B cell (primary cell): ENCODE data around the gene PSMD8. TPM values are rescaled to one million over a fixed set of nuclear protein-coding genes. Genes with fewer than 3 reads are reported as not detected.

ENCODE experiments used
- ATAC-seq: fragments of 200-7000 bp; cut with Tn5 transposase; one replicate; pipeline ENCODE4 v1.10.0; 2021; ENCODE audit warnings: low read depth, mild to moderate bottlenecking, moderate number of reproducible peaks, moderate library complexity
- CTCF ChIA-PET: fragments of 350-600 bp; sonication (Branson Sonifier 250); formaldehyde crosslinking; loops from one replicate; lab custom pipeline; 2021; ENCODE audit warnings: antibody characterized with exemption, inconsistent platforms; lab: Charles Lee
- POLR2A ChIA-PET: fragments of 350-600 bp; sonication (Branson Sonifier 250); formaldehyde crosslinking; loops from one replicate; lab custom pipeline; 2021; ENCODE audit warnings: antibody characterized with exemption; lab: Charles Lee
- DNase-seq: peaks from one replicate; pipeline ENCODE4 v3.0.0; 2013
- H2AFZ ChIP-seq: 2 replicates; pipeline ENCODE4 v1.6.1; 2012; ENCODE audit warnings: mild to moderate bottlenecking, low read depth, low read length; ENCODE audit not compliant: insufficient read depth, poor library complexity, severe bottlenecking
- H3K27ac ChIP-seq, 2 donors: 1 replicate in 1 of 2; 2 replicates in 1 of 2; pipeline ENCODE4 v1.5.1; 2012 to 2013; ENCODE audit warnings: low read length in 2 of 2, mild to moderate bottlenecking in 2 of 2, moderate library complexity in 1 of 2
- H3K27me3 ChIP-seq, 4 experiments: fragments of 200-600 bp in 1 of 4; sonication (generic) in 1 of 4; replicated peaks in 1 of 4; 1 replicate in 2 of 4; 2 replicates in 2 of 4; pipeline versions ENCODE4 v1.6.1 to v1.7.0; 2013 to 2016; ENCODE audit warnings: low read length in 3 of 4, mild to moderate bottlenecking in 2 of 4, mixed read lengths in 1 of 4, moderate library complexity in 1 of 4; ENCODE audit not compliant: insufficient read depth in 4 of 4, control insufficient read depth in 3 of 4; ENCODE audit errors: control extremely low read depth in 1 of 4
- H3K36me3 ChIP-seq, 2 experiments: replicated peaks in 1 of 2; 1 replicate in 1 of 2; 2 replicates in 1 of 2; pipeline versions ENCODE4 v1.6.1 to v1.7.1; 2013; ENCODE audit warnings: low read length in 1 of 2; ENCODE audit not compliant: insufficient read depth in 2 of 2, control insufficient read depth in 1 of 2; ENCODE audit errors: control extremely low read depth in 1 of 2, extremely low read depth in 1 of 2
- H3K4me1 ChIP-seq, 2 donors: fragments of 200-600 bp in 1 of 2; sonication (generic) in 1 of 2; 1 replicate in 1 of 2; 2 replicates in 1 of 2; pipeline versions ENCODE4 v1.5.1 to v1.6.1; 2013 to 2017; ENCODE audit warnings: low read length in 2 of 2; ENCODE audit not compliant: control insufficient read depth in 2 of 2, insufficient read depth in 2 of 2
- H3K4me2 ChIP-seq: replicated peaks from 2 replicates; pipeline ENCODE3; 2012; ENCODE audit warnings: mild to moderate bottlenecking, low read depth, low read length; ENCODE audit not compliant: poor library complexity, severe bottlenecking
- H3K4me3 ChIP-seq, 5 experiments: fragments of 200-600 bp in 1 of 5; sonication (generic) in 1 of 5; 1 replicate in 3 of 5; 2 replicates in 2 of 5; pipeline versions ENCODE4 v1.5.1 to v1.7.0; 2011 to 2016; ENCODE audit warnings: low read length in 4 of 5, mild to moderate bottlenecking in 4 of 5, low read depth in 2 of 5, control low read depth in 1 of 5, moderate library complexity in 1 of 5; ENCODE audit not compliant: insufficient read depth in 1 of 5; ENCODE audit errors: control extremely low read depth in 1 of 5, extremely low read depth in 1 of 5
- H3K79me2 ChIP-seq: fragments of 200-600 bp; sonication (generic); one replicate; pipeline ENCODE4 v1.6.0; 2016; ENCODE audit warnings: low read length; ENCODE audit not compliant: control insufficient read depth, insufficient read depth
- H3K9ac ChIP-seq: fragments of 200-600 bp; sonication (generic); 2 replicates; pipeline ENCODE4 v1.6.1; 2017; ENCODE audit warnings: mild to moderate bottlenecking, low read length, moderate library complexity
- H3K9me3 ChIP-seq, 3 donors: one replicate each; pipeline versions ENCODE4 v1.6.1 to v1.7.1; 2013; ENCODE audit warnings: low read length in 2 of 3; ENCODE audit not compliant: control insufficient read depth in 2 of 3, insufficient read depth in 1 of 3; ENCODE audit errors: control extremely low read depth in 1 of 3
- H4K20me1 ChIP-seq: 2 replicates; pipeline ENCODE4 v1.6.0; 2012; ENCODE audit warnings: mild to moderate bottlenecking, low read length; ENCODE audit not compliant: insufficient read depth, control insufficient read depth, poor library complexity, severe bottlenecking
- H3K27ac Mint-ChIP-seq: one replicate; pipeline ENCODE4 v1.8.0; 2021; ENCODE audit warnings: mixed read lengths
- H3K27me3 Mint-ChIP-seq: one replicate; pipeline ENCODE4 v1.8.0; 2021; ENCODE audit warnings: mixed read lengths
- H3K4me1 Mint-ChIP-seq: one replicate; pipeline ENCODE4 v1.8.0; 2021; ENCODE audit warnings: mixed read lengths
- H3K4me3 Mint-ChIP-seq: one replicate; pipeline ENCODE4 v1.8.0; 2021; ENCODE audit warnings: mixed read lengths
- H3K9me3 Mint-ChIP-seq: one replicate; pipeline ENCODE4 v1.8.0; 2022; ENCODE audit warnings: mixed read lengths; ENCODE audit not compliant: insufficient read depth
- EZH2 ChIP-seq: IDR thresholded peaks from 2 replicates; pipeline ENCODE4 v1.6.1; 2012; ENCODE audit warnings: borderline replicate concordance, low read depth, mild to moderate bottlenecking, moderate library complexity, low read length; ENCODE audit not compliant: insufficient read depth, poor library complexity, severe bottlenecking
- WGBS: methylation state at CpG from one replicate; pipeline ENCODE4 v1.1.5; 2013; ENCODE audit warnings: missing lambda C conversion rate; ENCODE audit not compliant: insufficient coverage; 5-methylcytosine and 5-hydroxymethylcytosine counted together
- intact Hi-C: fragments of 100-400 bp; cut with micrococcal nuclease; formaldehyde crosslinking; loops from one replicate; pipeline ENCODE4 v1.10.0; 2022
- polyA plus RNA-seq: library from polyadenylated mRNA; depleted of rRNA; stranded (reverse); fragments of >200 nt; gene quantifications from 2 replicates; pipeline ENCODE4 v1.2.3, GENCODE V29; 2012
- total RNA-seq, 2 donors: library from RNA; stranded (reverse); fragments of 120-200 nt in 1 of 2; gene quantifications; 1 replicate in 1 of 2; 2 replicates in 1 of 2; pipeline versions ENCODE4 v1.2.3 to v1.2.4, GENCODE V29; 2013 to 2022
- TF ChIP-seq, protein P1 (sequence below): fragments of 200-600 bp; IDR thresholded peaks from one replicate; pipeline ENCODE4 v1.8.0; 2022; ENCODE audit warnings: antibody characterized with exemption, mild to moderate bottlenecking

Gene PSMD8
- total and polyA plus RNA-seq, 2 donors (not counting 1 experiment from before 2014, with no cell fraction given) = 88.1 to 122 TPM

DNA sequence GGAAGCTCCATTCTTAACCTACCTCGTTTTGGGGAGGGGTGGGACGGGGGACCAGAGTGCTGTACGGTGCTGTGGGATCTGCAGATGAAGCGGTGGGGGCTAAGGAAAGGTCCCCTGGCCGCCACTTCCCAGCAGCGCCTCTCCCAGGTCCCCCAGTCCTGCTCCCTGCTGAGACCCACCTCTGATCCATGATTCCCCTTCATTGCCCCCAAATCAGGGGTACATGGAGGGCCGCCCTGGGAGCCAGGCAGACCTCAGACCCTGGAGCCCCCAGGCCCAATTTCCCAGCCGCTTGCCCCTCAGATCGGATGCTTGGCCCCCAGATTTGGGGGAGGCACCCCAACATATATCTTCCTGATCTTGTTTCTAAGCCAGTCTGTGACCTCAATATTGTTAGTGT, 24.7 kb downstream of the PSMD8 start:
- intact Hi-C loops = no loop called here
- H2AFZ ChIP-seq = no peak overlapping the region
- H3K27me3 Mint-ChIP-seq = peaks cover 38% of the 10 kb centered on the region
- H3K9ac ChIP-seq = no peak overlapping the region
- POLR2A ChIA-PET = no interaction called here
- H3K79me2 ChIP-seq = peaks cover 9% of the 10 kb centered on the region
- no peaks in the 10 kb centered on the region for H4K20me1 ChIP-seq
- H3K36me3 ChIP-seq = no peaks in the 10 kb centered on the region
- no peak overlapping the region for H3K27ac ChIP-seq
- CTCF ChIA-PET = interaction anchor here (1.4 to 1.5 kb wide), 2 partner anchors 235 to 531 kb away, joined by 4 to 6 read pairs; partner anchors contain the start of genes MRPS12 and SARS2
- H3K27ac Mint-ChIP-seq = no peak overlapping the region
- peaks cover 0 to 11% (median 0%) of the 10 kb centered on the region in 3 donors for H3K9me3 ChIP-seq
- H3K27me3 ChIP-seq = peaks cover 0 to 50% (median 19%) of the 10 kb centered on the region in 4 experiments
- H3K4me2 ChIP-seq = no peak overlapping the region
- H3K4me3 ChIP-seq = no peak overlapping the region
- no peak overlapping the region for H3K4me3 Mint-ChIP-seq
- H3K4me1 ChIP-seq = peaks cover 19 to 27% of the 10 kb centered on the region in 2 donors
- TF ChIP-seq, protein P1, sequence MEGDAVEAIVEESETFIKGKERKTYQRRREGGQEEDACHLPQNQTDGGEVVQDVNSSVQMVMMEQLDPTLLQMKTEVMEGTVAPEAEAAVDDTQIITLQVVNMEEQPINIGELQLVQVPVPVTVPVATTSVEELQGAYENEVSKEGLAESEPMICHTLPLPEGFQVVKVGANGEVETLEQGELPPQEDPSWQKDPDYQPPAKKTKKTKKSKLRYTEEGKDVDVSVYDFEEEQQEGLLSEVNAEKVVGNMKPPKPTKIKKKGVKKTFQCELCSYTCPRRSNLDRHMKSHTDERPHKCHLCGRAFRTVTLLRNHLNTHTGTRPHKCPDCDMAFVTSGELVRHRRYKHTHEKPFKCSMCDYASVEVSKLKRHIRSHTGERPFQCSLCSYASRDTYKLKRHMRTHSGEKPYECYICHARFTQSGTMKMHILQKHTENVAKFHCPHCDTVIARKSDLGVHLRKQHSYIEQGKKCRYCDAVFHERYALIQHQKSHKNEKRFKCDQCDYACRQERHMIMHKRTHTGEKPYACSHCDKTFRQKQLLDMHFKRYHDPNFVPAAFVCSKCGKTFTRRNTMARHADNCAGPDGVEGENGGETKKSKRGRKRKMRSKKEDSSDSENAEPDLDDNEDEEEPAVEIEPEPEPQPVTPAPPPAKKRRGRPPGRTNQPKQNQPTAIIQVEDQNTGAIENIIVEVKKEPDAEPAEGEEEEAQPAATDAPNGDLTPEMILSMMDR = no peak
- TF ChIP-seq EZH2 = no peak
- H3K4me1 Mint-ChIP-seq = peaks cover 25% of the 10 kb centered on the region
- no peaks in the 10 kb centered on the region for H3K9me3 Mint-ChIP-seq
- WGBS = 79% methylated on average over 4 of the region's 9 CpGs
- ATAC-seq (no peak), DNase-seq (no peak)

DNA sequence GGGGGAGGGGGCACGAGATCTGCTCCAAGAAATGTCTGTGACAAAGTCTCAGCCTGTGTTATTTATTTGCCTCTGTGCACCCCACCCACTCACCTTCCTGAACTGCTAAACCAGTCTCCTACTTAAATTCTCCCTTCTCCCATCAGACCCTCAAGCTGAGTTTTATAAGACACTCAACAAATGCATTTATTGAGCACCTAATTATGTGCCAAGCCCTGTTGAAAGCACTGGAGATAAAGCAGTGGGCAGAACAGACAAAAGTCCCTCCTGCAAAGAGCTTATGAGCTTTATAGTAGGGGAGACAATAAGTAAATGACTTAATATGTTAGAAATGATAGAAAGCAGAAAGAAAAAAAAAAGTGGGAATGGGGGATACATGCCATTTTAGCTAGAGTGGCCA, 25.2 kb downstream of the PSMD8 start:
- no peak for DNase-seq
- H3K4me2 ChIP-seq = no peak overlapping the region
- no peaks in the 10 kb centered on the region for H3K9me3 Mint-ChIP-seq
- CTCF ChIA-PET = interaction anchor here (1.4 to 1.5 kb wide), 2 partner anchors 235 to 531 kb away, joined by 4 to 6 read pairs; partner anchors contain the start of genes MRPS12 and SARS2
- TF ChIP-seq, protein P1 = no peak
- no peak for TF ChIP-seq EZH2
- intact Hi-C loops = no loop called here
- H3K4me3 ChIP-seq = no peak overlapping the region
- peaks cover 0 to 8% (median 0%) of the 10 kb centered on the region in 3 donors for H3K9me3 ChIP-seq
- peaks cover 36% of the 10 kb centered on the region for H3K27me3 Mint-ChIP-seq
- H3K27ac ChIP-seq = no peak overlapping the region
- peaks cover 11% of the 10 kb centered on the region for H3K79me2 ChIP-seq
- H3K4me1 Mint-ChIP-seq = peaks cover 26% of the 10 kb centered on the region
- H3K27me3 ChIP-seq = peaks cover 0 to 47% (median 17%) of the 10 kb centered on the region in 4 experiments
- H3K27ac Mint-ChIP-seq = no peak overlapping the region
- 73% methylated on average over 1 of the region's 1 CpG for WGBS
- H3K9ac ChIP-seq = no peak overlapping the region
- no peak for ATAC-seq
- H4K20me1 ChIP-seq = no peaks in the 10 kb centered on the region
- peaks cover 18 to 27% of the 10 kb centered on the region in 2 donors for H3K4me1 ChIP-seq
- H3K36me3 ChIP-seq = no peaks in the 10 kb centered on the region
- H2AFZ ChIP-seq = no peak overlapping the region
- H3K4me3 Mint-ChIP-seq = no peak overlapping the region
- POLR2A ChIA-PET = no interaction called here
